Osteocyte (in vitro differentiated cells): Measurements from ENCODE around the gene N4BP3. TPM values are rescaled to one million over a fixed set of nuclear protein-coding genes. Genes with fewer than 3 reads are reported as not detected.

Experiments
- DNase-seq: peaks from one replicate; pipeline ENCODE4 v3.0.0; 2021; ENCODE audit warnings: mixed read lengths; ENCODE audit not compliant: unreplicated experiment; ENCODE audit errors: extremely low spot score
- H3K27ac Mint-ChIP-seq: one replicate; pipeline ENCODE4 v1.8.0; 2021; ENCODE audit warnings: mild to moderate bottlenecking, mixed read lengths; ENCODE audit not compliant: unreplicated experiment
- H3K27me3 Mint-ChIP-seq: one replicate; pipeline ENCODE4 v1.8.0; 2021; ENCODE audit warnings: mixed read lengths; ENCODE audit not compliant: unreplicated experiment
- H3K36me3 Mint-ChIP-seq: one replicate; pipeline ENCODE4 v1.8.0; 2021; ENCODE audit warnings: mixed read lengths; ENCODE audit not compliant: unreplicated experiment
- H3K4me1 Mint-ChIP-seq: one replicate; pipeline ENCODE4 v1.8.0; 2021; ENCODE audit warnings: mixed read lengths; ENCODE audit not compliant: unreplicated experiment
- H3K4me3 Mint-ChIP-seq: one replicate; pipeline ENCODE4 v1.8.0; 2021; ENCODE audit warnings: mild to moderate bottlenecking, moderate library complexity, mixed read lengths; ENCODE audit not compliant: unreplicated experiment
- H3K9me3 Mint-ChIP-seq: one replicate; pipeline ENCODE4 v1.8.0; 2021; ENCODE audit warnings: mixed read lengths; ENCODE audit not compliant: unreplicated experiment
- CTCF ChIP-seq: fragments of 200-600 bp; sonication (generic); IDR thresholded peaks from 2 replicates; pipeline ENCODE4 v1.5.0; 2021; ENCODE audit warnings: antibody characterized with exemption, mild to moderate bottlenecking, moderate library complexity
- total RNA-seq: library from RNA; stranded (reverse); gene quantifications from 2 replicates; pipeline ENCODE4 v1.2.1, GENCODE V29; 2021

N4BP3 gene
- total RNA-seq, 1 donor from 2014 or later: 0.64 TPM

DNA sequence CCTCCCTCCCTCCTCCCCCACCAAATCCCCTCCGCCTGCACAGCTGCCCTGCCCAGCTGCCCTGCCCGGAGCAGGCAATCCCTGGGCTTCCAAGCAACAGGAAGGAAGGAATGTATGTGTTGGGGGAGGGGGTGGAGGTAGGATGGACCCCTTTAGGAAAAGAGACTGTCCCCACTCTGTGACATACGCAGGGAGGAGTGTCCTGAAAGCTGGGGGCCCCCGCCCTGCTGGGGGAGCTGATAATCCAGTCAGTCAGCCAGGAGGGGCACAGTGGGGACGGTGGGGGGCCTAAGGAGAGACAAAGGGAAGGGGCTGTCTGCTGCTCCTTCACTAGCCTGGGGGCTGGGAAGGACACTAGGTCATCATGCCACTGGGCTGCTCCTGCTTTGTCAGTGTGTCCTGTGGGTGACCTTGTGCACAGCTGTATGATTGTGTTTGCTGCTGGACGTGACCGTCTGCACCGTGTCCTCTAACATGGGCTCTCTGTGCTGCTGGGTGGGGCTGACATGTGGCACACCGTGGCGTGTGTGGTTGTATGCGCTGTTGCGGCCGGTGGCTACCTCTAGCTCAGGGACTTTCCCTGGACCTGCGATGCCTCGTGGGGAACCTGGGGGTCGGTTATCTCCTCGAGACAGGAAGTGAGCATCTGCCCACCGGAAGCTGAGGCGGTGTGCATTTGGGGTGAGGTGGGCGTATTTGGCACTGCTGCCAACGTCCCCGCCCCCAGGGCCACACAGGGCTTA is 3.0 kb downstream of the N4BP3 start:
- Mint-ChIP-seq H3K4me1 (peaks cover 24% of the 10 kb centered on the region), H3K4me3 (no peak overlapping the region), H3K27ac (no peak overlapping the region), H3K36me3 (no peaks in the 10 kb centered on the region), H3K9me3 (no peaks in the 10 kb centered on the region), H3K27me3 (peaks cover 3% of the 10 kb centered on the region)
- TF ChIP-seq CTCF: no peak
- DNase-seq: no peak

GRCh38 chr5:178117923-178118701 is 4.8 kb downstream of the N4BP3 start:
- TF ChIP-seq CTCF: no peak
- H3K27me3 Mint-ChIP-seq: no peaks in the 10 kb centered on the region
- H3K27ac Mint-ChIP-seq: no peak overlapping the region
- DNase-seq: no peak
- peaks cover 19% of the 10 kb centered on the region for H3K4me1 Mint-ChIP-seq
- no peaks in the 10 kb centered on the region for H3K9me3 Mint-ChIP-seq
- no peaks in the 10 kb centered on the region for H3K36me3 Mint-ChIP-seq
- H3K4me3 Mint-ChIP-seq: no peak overlapping the region

GRCh38 chr5:178119915-178120606 is 6.7 kb downstream of the N4BP3 start:
- Mint-ChIP-seq H3K27me3 (no peaks in the 10 kb centered on the region), H3K4me3 (no peak overlapping the region), H3K9me3 (no peaks in the 10 kb centered on the region), H3K27ac (no peak overlapping the region), H3K36me3 (no peaks in the 10 kb centered on the region), H3K4me1 (peaks cover 9% of the 10 kb centered on the region)
- TF ChIP-seq CTCF: no peak
- no peak for DNase-seq

DNA sequence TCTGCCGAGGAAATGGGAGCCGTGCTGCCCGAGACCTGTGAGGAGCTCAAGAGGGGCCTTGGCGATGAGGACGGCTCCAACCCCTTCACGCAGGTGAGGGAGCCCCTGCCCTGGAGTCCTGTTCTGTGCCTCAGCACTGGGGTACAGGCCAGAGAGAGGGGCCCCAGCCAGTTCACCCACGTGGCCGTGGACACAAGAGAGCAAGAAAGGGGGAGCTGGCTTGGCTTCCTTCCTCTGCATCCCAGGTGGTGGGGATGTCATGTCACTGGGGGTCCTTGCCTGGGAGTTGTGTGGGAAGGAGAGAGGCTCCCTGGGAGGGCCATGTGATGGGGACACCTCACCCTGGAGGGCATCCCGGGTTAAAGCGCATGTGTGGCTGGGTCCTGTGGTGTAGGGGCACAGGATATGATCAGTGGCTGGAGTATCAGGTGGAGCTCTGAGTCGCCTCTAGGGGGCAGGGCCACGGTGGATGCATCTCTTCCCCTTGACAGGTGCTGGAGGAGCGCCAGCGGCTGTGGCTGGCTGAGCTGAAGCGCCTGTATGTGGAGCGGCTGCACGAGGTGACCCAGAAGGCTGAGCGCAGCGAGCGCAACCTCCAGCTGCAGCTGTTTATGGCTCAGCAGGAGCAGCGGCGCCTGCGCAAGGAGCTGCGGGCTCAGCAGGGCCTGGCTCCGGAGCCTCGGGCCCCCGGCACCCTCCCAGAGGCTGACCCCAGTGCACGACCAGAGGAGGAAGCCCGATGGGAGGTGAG is 7.5 kb downstream of the N4BP3 start:
- Mint-ChIP-seq H3K9me3 (no peaks in the 10 kb centered on the region), H3K4me3 (no peak overlapping the region), H3K4me1 (peaks cover 4% of the 10 kb centered on the region), H3K27me3 (no peaks in the 10 kb centered on the region), H3K27ac (no peak overlapping the region), H3K36me3 (no peaks in the 10 kb centered on the region)
- DNase-seq: no peak
- peak; percentile 43 for TF ChIP-seq CTCF
